ENCODE results near the gene GCDH. TPM values are rescaled to one million over a fixed set of nuclear protein-coding genes. Genes with fewer than 3 reads are reported as not detected.

Gene GCDH
- total RNA-seq, 1 experiment from 2014 or later: 15.6 TPM

GRCh38 chr19:12891553-12892021 is 627 bp downstream of the GCDH start:
- Histone ChIP-seq H3K9me3 (ENCODE audit: control insufficient read depth, insufficient read depth, low read depth, low read length) (no peaks in the 10 kb centered on the region), H3K36me3 (ENCODE audit: control insufficient read depth, insufficient read depth, low read length) (no peaks in the 10 kb centered on the region; the same call in 1 of the 2 replicates), H3K4me3 (ENCODE audit: low read depth in 2 of 2, low read length in 2 of 2) (peak overlapping the region; percentile 85 to 94), H3K4me1 (ENCODE audit: control insufficient read depth, insufficient read depth, low read length) (no peaks in the 10 kb centered on the region; the same call in 1 of the 2 replicates), H3K27me3 (ENCODE audit: control insufficient read depth, insufficient read depth, low read length) (no peaks in the 10 kb centered on the region), H3K27ac (ENCODE audit: low read length) (peak overlapping the region; percentile 44; the same call in 1 of the 2 replicates)
- no peak for DNase-seq (ENCODE audit: low read depth, low spot score)
- no peak for TF ChIP-seq REST (IDR thresholded peaks at IDR 0.05; ENCODE audit: insufficient read depth in 1 of 2, low read depth in 2 of 2, low read length in 1 of 2)
- TF ChIP-seq POLR2AphosphoS5 (IDR thresholded peaks at IDR 0.05; ENCODE audit: low read depth, low read length): no peak
- TF ChIP-seq TCF7L2 (IDR thresholded peaks at IDR 0.05; ENCODE audit: low read depth, low read length): no peak
- ChIA-PET POLR2A (no interaction called here), CTCF (no interaction called here)
- no TSS peak for BruUV-seq (replicated peaks)
- peak; percentile 20; the same call in 1 of the 2 replicates for ATAC-seq
- in situ Hi-C loops (cut with HindIII; ENCODE audit: low pct_unique_long_range_greater_than_20kb, low sequenced_read_pairs) (no loop called here), intact Hi-C loops (cut with micrococcal nuclease; ENCODE audit: unreplicated experiment) (no loop called here)

GRCh38 chr19:12893582-12893981 is 2.6 kb downstream of the GCDH start:
- POLR2A ChIA-PET: no interaction called here
- CTCF ChIA-PET: no interaction called here
- no peak for ATAC-seq
- Histone ChIP-seq H3K9me3 (ENCODE audit: control insufficient read depth, insufficient read depth, low read depth, low read length) (no peaks in the 10 kb centered on the region), H3K36me3 (ENCODE audit: control insufficient read depth, insufficient read depth, low read length) (no peaks in the 10 kb centered on the region; the same call in 1 of the 2 replicates), H3K27ac (ENCODE audit: low read length) (no peak overlapping the region), H3K4me3 (ENCODE audit: low read depth in 2 of 2, low read length in 2 of 2) (no peak overlapping the region), H3K4me1 (ENCODE audit: control insufficient read depth, insufficient read depth, low read length) (no peaks in the 10 kb centered on the region; the same call in 1 of the 2 replicates), H3K27me3 (ENCODE audit: control insufficient read depth, insufficient read depth, low read length) (no peaks in the 10 kb centered on the region)
- BruUV-seq (replicated peaks): no TSS peak
- no peak for DNase-seq (ENCODE audit: low read depth, low spot score)
- intact Hi-C loops (cut with micrococcal nuclease; ENCODE audit: unreplicated experiment): no loop called here
- no peak for TF ChIP-seq CTCF (IDR thresholded peaks at IDR 0.05)
- TF ChIP-seq TCF7L2 (IDR thresholded peaks at IDR 0.05; ENCODE audit: low read depth, low read length): no peak
- TF ChIP-seq SIN3A (IDR thresholded peaks at IDR 0.05; ENCODE audit: borderline replicate concordance, insufficient read depth, low read depth, low read length): no peak
- TF ChIP-seq REST (IDR thresholded peaks at IDR 0.05; ENCODE audit: insufficient read depth in 1 of 2, low read depth in 2 of 2, low read length in 1 of 2): no peak
- no peak for TF ChIP-seq POLR2AphosphoS5 (IDR thresholded peaks at IDR 0.05; ENCODE audit: low read depth, low read length)
- in situ Hi-C loops (cut with HindIII; ENCODE audit: low pct_unique_long_range_greater_than_20kb, low sequenced_read_pairs): no loop called here

Measured in Panc1 (cell line).